ENCODE measurements around the gene MTHFD2L.
A peak's percentile ranks its signal among the peaks of the same experiment; 100 is the strongest.

Gene MTHFD2L

GRCh38 chr4:74158466-74159142 is 686 bp downstream of the MTHFD2L start:
- Histone ChIP-seq H4K20me1 (ENCODE audit: insufficient read depth) (no peaks in the 10 kb centered on the region), H3K27ac (peak overlapping the region; percentile 75), H3K79me2 (ENCODE audit: insufficient read depth, low read depth) (peaks cover 52% of the 10 kb centered on the region), H3K4me2 (peak overlapping the region; percentile 77), H3K4me1 (ENCODE audit: low read depth, poor library complexity, severe bottlenecking) (peaks cover 38% of the 10 kb centered on the region), H3K27me3 (ENCODE audit: insufficient read depth, low read depth) (no peaks in the 10 kb centered on the region), H3K9ac (peak overlapping the region; percentile 90), H3K36me3 (ENCODE audit: insufficient read depth) (peaks cover 20% of the 10 kb centered on the region), H2AFZ (ENCODE audit: low read depth) (peak overlapping the region; percentile 72), H3K4me3 (IDR thresholded peaks at IDR 0.05; ENCODE audit: insufficient read depth, low read depth, low read length) (peak overlapping the region; percentile 61)
- no peak for TF ChIP-seq CTCF (conservative IDR thresholded peaks at IDR 0.05; ENCODE audit: low read depth, low read length)

GRCh38 chr4:74159143-74159709 is 1.3 kb downstream of the MTHFD2L start:
- TF ChIP-seq CTCF (conservative IDR thresholded peaks at IDR 0.05; ENCODE audit: low read depth, low read length): no peak
- Histone ChIP-seq H3K4me3 (IDR thresholded peaks at IDR 0.05; ENCODE audit: insufficient read depth, low read depth, low read length) (peak overlapping the region; percentile 61), H3K27me3 (ENCODE audit: insufficient read depth, low read depth) (no peaks in the 10 kb centered on the region), H3K9ac (peak overlapping the region; percentile 90), H4K20me1 (ENCODE audit: insufficient read depth) (no peaks in the 10 kb centered on the region), H3K27ac (peak overlapping the region; percentile 75; the same call in 1 of the 2 replicates), H3K79me2 (ENCODE audit: insufficient read depth, low read depth) (peaks cover 53% of the 10 kb centered on the region), H3K36me3 (ENCODE audit: insufficient read depth) (peaks cover 20% of the 10 kb centered on the region), H3K4me1 (ENCODE audit: low read depth, poor library complexity, severe bottlenecking) (peaks cover 41% of the 10 kb centered on the region), H2AFZ (ENCODE audit: low read depth) (0 out of 2 replicates have a peak overlapping the region, but pooled peaks have one; percentile 72), H3K4me2 (peak overlapping the region; percentile 77)

GRCh38 chr4:74161666-74162450 is 3.9 kb downstream of the MTHFD2L start:
- H3K4me2 ChIP-seq: no peak overlapping the region
- H3K4me3 ChIP-seq (IDR thresholded peaks at IDR 0.05; ENCODE audit: insufficient read depth, low read depth, low read length): no peak overlapping the region
- no peaks in the 10 kb centered on the region; the same call in 1 of the 2 replicates for H4K20me1 ChIP-seq (ENCODE audit: insufficient read depth)
- H3K79me2 ChIP-seq (ENCODE audit: insufficient read depth, low read depth): peaks cover 61% of the 10 kb centered on the region
- no peak overlapping the region for H2AFZ ChIP-seq (ENCODE audit: low read depth)
- no peak for TF ChIP-seq CTCF (conservative IDR thresholded peaks at IDR 0.05; ENCODE audit: low read depth, low read length)
- no peak overlapping the region for H3K27ac ChIP-seq
- no peaks in the 10 kb centered on the region for H3K27me3 ChIP-seq (ENCODE audit: insufficient read depth, low read depth)
- peaks cover 20% of the 10 kb centered on the region for H3K36me3 ChIP-seq (ENCODE audit: insufficient read depth)
- H3K9ac ChIP-seq: no peak overlapping the region
- peaks cover 46% of the 10 kb centered on the region for H3K4me1 ChIP-seq (ENCODE audit: low read depth, poor library complexity, severe bottlenecking)

- TF ChIP-seq CTCF (conservative IDR thresholded peaks at IDR 0.05; ENCODE audit: low read depth, low read length): no peak
- peaks cover 32% of the 10 kb centered on the region; the same call in 1 of the 2 replicates for H3K79me2 ChIP-seq (ENCODE audit: insufficient read depth, low read depth)
- 0 out of 2 replicates have a peak, but pooled peaks cover 9% of the 10 kb centered on the region for H3K36me3 ChIP-seq (ENCODE audit: insufficient read depth)
- H3K9ac ChIP-seq: no peak overlapping the region
- no peaks in the 10 kb centered on the region for H3K27me3 ChIP-seq (ENCODE audit: insufficient read depth, low read depth)
- no peak overlapping the region for H3K4me2 ChIP-seq
- H3K27ac ChIP-seq: no peak overlapping the region
- no peaks in the 10 kb centered on the region; the same call in 1 of the 2 replicates for H4K20me1 ChIP-seq (ENCODE audit: insufficient read depth)
- no peak overlapping the region for H2AFZ ChIP-seq (ENCODE audit: low read depth)
- no peak overlapping the region for H3K4me3 ChIP-seq (IDR thresholded peaks at IDR 0.05; ENCODE audit: insufficient read depth, low read depth, low read length)
- peaks cover 22% of the 10 kb centered on the region for H3K4me1 ChIP-seq (ENCODE audit: low read depth, poor library complexity, severe bottlenecking)
Measured at GRCh38 chr4:74166135-74166534, 8.2 kb downstream of the MTHFD2L start.
